ENCODE data around the gene COG1. TPM values are rescaled to one million over a fixed set of nuclear protein-coding genes. Genes with fewer than 3 reads are reported as not detected.

COG1 gene
- total RNA-seq, 1 experiment from 2014 or later, result 29.3 TPM

DNA sequence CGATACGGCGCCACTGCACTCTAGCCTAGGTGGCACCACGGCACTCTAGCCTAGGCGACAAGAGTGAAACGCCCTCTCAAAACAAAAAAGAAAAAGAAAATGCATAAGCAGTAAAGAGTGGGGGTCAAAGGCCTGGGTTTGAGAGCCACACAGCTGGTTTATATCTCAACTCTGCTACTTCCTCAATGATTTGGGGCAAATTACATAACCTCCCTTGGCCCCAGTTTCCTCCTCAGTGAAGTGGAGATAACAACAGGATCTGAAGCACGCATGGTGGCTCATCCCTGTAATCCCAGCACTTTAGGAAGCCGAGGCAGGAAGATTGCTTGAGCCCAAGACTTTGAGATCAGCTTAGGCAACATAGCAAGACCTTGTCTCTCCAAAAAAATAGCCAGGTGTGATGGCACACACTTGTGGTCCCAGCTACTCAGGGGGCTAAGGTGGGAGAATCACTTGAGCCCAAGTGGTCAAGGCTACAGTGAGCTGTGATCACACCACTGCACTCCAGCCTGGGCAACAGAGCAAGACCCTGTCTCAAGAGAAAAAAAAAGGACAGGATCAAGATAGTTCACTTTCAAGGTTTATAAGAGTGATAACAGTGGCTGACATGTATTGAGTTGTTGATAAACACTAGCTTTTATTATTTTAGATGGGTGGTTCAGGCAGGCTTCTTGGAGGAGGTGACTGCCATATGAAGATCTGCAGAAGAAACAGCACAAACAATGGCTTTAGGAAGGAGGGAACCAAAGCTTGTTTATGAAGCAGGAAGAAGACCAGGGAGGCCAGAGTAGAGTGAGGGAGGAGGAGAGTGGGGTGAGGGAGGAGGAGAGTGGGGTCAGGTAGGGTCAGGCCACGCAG lies 8.5 kb upstream of the COG1 start:
- DNase-seq (ENCODE audit: low read depth in 1 of 2, low spot score in 2 of 2), result no peak
- Histone ChIP-seq H3K36me3 (no peaks in the 10 kb centered on the region), H3K9me3 (replicated peaks) (no peaks in the 10 kb centered on the region), H3K27me3 (replicated peaks) (no peaks in the 10 kb centered on the region), H3K4me1 (replicated peaks) (no peaks in the 10 kb centered on the region), H3K4me3 (no peak overlapping the region), H3K27ac (no peak overlapping the region)

DNA sequence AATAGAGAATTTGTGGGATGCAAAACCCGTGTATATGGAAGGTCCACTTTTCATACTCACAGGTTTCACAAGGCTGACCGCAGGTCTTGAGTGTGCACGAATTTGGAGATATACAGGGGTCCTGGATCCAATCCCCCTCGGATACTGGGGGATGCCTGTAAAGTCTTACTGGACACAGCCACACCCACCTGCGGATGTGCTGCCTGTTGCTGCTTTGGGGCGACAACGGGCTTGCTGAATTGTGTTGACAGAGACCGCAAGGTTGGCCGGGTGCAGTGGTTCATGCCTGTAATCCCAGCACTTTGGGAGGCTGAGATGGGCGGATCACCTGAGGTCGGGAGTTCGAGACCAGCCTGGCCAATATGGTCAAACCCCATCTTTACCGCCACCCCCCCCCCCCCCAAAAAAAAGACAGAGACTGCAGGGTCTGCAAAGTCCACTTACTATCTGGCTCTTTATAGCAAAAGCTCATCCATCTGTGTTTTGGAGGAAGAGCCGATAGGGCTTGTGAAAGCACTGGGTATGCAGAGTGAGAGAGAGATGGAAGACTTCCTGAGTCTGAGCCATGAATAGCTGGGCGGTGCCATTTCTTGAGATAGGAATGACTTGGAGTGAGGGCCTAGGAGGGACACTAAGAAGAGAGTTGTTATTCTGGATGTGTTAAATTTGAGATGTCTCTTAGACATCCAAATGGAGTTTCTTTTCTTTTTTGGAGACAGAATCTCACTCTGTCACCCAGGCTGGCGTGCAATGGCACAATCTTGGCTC lies 6.4 kb upstream of the COG1 start:
- Histone ChIP-seq H3K4me1 (replicated peaks) (peaks cover 3% of the 10 kb centered on the region), H3K27me3 (replicated peaks) (no peaks in the 10 kb centered on the region), H3K27ac (no peak overlapping the region), H3K4me3 (no peak overlapping the region), H3K9me3 (replicated peaks) (no peaks in the 10 kb centered on the region), H3K36me3 (no peaks in the 10 kb centered on the region)
- no peak for DNase-seq (ENCODE audit: low read depth in 1 of 2, low spot score in 2 of 2)

DNA sequence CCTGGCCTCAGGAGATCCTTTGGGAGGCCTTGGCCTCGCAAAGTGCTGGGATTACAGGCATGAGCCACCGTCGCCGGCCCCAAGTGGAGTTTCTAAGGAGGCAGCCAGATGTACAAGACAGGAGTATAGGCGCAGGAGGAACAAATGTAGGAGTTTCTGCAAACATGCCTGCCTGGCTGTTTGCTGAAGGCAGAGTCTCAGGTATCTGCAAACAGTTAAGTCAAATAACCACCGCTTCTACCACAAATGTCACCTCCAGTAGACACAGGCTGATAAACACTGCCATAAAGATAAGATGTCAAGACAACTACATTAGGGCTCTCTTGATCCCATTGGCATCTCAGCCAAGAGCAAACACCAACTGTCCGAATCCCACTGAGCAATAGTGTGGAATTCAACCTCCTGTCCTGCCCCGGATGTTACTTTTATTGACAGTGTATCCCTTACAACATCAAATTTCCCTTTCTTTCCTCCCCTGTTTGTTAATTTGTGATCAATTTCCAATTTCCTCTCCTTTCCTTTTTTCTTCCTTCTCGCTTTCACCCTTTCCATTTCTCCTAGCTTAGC lies 5.6 kb upstream of the COG1 start:
- Histone ChIP-seq H3K9me3 (replicated peaks) (no peaks in the 10 kb centered on the region), H3K4me1 (replicated peaks) (peaks cover 8% of the 10 kb centered on the region), H3K4me3 (no peak overlapping the region), H3K27me3 (replicated peaks) (no peaks in the 10 kb centered on the region), H3K36me3 (peaks cover under 1% of the 10 kb centered on the region), H3K27ac (no peak overlapping the region)
- no peak for DNase-seq (ENCODE audit: low read depth in 1 of 2, low spot score in 2 of 2)

DNA sequence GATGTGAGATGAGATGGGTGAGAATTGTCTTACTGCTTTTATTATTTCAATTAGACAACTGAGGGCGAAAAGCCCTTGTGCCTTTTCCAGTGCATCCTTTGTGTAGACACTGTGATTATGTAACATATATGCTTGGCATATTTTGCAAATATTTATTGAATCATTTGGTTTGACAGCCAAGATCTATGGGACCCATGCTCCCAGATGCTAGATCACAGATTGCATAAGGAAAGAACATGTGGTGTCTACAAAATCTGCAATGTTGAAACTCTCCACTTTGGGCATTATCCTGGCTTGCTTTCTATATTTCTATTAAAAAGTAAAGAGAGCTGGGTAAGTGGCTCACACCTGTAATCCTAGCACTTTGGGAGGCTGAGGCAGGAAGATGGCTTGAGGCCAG lies 4.8 kb upstream of the COG1 start:
- DNase-seq (ENCODE audit: low read depth in 1 of 2, low spot score in 2 of 2), result no peak
- Histone ChIP-seq H3K9me3 (replicated peaks) (peaks cover 1% of the 10 kb centered on the region; the same call in 1 of the 2 replicates), H3K4me1 (replicated peaks) (peaks cover 8% of the 10 kb centered on the region), H3K27ac (no peak overlapping the region), H3K36me3 (peaks cover 5% of the 10 kb centered on the region), H3K27me3 (replicated peaks) (no peaks in the 10 kb centered on the region), H3K4me3 (no peak overlapping the region)

DNA sequence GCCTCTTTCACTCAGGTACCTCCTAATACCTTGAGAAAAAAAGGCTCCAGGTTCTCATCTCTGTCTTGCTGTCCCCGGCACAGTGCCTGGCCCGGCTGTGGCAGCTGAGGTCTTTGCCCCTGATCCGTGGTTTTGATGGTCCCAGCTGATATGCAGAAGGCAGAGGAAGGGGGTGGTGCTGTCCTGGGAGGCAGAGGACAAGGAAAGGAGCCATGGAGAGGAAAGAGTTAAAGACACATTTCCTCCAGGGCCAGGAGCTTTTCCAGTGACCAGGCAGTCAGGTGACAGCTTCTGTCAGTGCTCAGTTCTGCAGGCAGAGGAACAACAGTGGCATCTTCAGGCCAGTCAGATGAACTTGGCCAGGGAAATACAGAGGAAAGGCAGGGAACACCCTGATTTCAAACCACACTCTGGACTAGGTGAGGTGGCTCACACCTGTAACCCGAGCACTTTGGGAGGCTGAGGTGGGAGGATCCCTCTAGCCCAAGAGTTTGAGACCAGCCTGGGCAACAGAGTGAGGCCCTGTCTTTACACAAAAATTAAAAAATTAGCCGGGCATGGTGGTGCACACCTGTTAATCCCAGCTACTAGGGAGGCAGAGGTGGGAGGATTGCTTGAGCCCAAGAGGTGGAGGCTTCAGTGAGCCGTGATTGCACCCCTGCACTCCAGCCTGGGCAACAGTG lies 3.3 kb upstream of the COG1 start:
- Histone ChIP-seq H3K9me3 (replicated peaks) (peaks cover 4% of the 10 kb centered on the region; the same call in 1 of the 2 replicates), H3K27ac (no peak overlapping the region), H3K4me3 (no peak overlapping the region), H3K27me3 (replicated peaks) (no peaks in the 10 kb centered on the region), H3K36me3 (peaks cover 15% of the 10 kb centered on the region), H3K4me1 (replicated peaks) (peaks cover 18% of the 10 kb centered on the region)
- no peak for DNase-seq (ENCODE audit: low read depth in 1 of 2, low spot score in 2 of 2)

DNA sequence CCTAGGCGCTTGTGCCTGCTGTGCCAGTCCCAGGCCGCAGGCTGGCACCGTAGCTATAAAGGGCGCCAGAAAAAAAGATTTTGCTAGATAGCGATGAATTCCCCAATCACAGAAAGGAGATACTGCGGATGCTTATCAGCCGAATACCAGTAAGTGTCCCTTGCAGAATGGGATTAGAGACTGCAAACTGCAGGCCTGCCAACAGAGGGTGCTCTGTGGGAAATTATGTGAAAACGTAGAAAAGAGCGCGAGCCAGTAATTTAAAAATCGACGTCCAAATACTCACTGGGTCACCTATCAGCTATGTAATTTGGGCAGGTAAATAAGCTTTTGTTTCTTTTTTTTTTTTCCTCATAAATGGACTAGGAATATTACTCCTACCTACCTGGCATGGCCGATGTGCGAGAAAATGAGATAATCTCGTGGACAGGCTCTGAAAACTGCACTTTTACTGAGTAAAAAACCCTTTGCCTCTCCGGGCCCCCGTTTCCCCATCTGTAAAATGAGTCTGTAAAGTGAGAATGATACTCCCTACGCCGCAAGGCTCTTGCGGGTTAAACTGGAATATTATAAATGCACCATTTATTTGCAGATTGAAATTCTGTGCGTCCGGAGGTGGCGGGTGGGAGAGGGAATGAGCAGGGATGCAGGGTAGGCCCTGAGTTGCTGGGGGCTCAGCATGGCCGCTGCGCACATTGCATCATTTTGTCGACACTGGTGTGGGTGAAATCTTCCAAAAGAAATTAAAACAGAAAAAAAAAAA lies 1.2 kb upstream of the COG1 start:
- H3K36me3 ChIP-seq, result peaks cover 36% of the 10 kb centered on the region
- no peaks in the 10 kb centered on the region for H3K27me3 ChIP-seq (replicated peaks)
- H3K9me3 ChIP-seq (replicated peaks), result peaks cover 4% of the 10 kb centered on the region; the same call in 1 of the 2 replicates
- H3K27ac ChIP-seq, result peak overlapping the region; percentile 88
- DNase-seq (ENCODE audit: low read depth in 1 of 2, low spot score in 2 of 2), result peak; percentile 69 to 76
- peaks cover 33% of the 10 kb centered on the region for H3K4me1 ChIP-seq (replicated peaks)
- H3K4me3 ChIP-seq, result peak overlapping the region; percentile 96

DNA sequence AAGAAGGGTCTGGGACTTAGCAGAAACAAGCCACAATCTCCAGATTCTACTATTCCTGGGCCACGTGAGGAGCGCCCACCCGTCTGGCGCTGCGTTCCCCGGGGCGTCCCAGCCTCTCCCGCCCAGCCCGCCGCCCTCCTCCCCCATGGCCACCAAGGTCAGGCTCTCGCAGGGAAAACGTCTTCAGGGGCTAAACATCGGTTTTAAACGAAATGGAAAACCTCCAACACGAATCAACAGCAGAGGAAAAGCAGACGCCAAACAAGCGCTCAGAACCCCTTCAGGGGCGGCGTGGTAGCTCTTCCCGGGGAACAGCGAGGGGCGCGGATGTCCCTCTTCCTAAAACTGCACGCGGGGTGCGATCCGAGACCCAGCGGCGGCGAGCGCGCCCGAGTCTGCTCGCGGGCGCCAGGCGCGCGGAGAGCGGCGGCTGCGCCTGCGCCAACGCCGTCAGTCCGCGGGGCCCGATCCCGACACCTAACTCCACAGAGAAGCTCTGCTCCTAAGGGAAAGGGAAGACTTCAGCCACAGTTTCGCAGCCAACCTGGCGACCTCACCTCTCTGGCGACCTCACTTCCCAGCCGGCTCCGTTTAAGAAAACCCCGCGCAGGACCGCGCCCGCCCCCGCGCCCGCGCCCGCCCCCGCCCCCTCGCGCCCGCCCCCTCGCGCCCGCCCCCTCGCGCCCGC lies 505 bp upstream of the COG1 start:
- Histone ChIP-seq H3K4me3 (peak overlapping the region; percentile 96), H3K27me3 (replicated peaks) (no peaks in the 10 kb centered on the region), H3K27ac (peak overlapping the region; percentile 88), H3K4me1 (replicated peaks) (peaks cover 33% of the 10 kb centered on the region), H3K36me3 (peaks cover 43% of the 10 kb centered on the region), H3K9me3 (replicated peaks) (peaks cover 4% of the 10 kb centered on the region; the same call in 1 of the 2 replicates)
- peak; percentile 83 to 93 for DNase-seq (ENCODE audit: low read depth in 1 of 2, low spot score in 2 of 2)

DNA sequence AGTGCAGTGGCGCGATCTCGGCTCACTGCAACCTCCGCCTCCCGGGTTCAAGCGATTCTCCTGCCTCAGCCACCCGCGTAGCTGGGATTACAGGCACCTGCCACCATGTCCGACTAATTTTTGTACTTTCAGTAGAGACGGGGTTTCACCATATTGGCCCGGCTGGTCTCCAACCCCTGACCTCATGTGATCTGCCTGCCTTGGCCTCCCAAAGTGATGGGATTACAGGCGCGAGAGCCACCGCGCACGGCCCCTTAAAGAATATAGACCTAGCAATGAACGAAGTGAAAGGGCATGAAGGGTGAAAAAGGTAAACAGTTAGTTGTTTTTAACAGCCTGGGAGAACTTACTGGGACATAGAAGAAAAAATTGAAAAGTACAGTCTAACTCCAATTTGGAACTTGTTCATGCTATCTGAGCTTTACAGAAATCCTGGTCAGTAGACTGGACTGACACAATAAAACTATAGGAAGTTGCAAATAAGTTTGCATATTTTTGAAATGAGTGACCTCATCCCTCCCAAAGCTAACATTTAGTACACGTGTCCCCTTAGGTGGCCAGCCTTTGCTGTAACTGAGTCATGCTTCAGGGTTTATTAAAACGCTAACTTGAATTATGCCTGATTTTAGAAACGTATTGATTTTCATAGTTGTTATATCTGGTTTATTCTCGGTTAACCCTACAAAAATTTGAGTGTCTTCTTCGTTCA lies 1.8 kb downstream of the COG1 start:
- Histone ChIP-seq H3K4me1 (replicated peaks) (peaks cover 33% of the 10 kb centered on the region), H3K9me3 (replicated peaks) (peaks cover 4% of the 10 kb centered on the region; the same call in 1 of the 2 replicates), H3K36me3 (peaks cover 66% of the 10 kb centered on the region), H3K4me3 (no peak overlapping the region), H3K27ac (peak overlapping the region; percentile 26), H3K27me3 (replicated peaks) (no peaks in the 10 kb centered on the region)
- peak in 1 of 2 experiments; percentile 39 for DNase-seq (ENCODE audit: low read depth in 1 of 2, low spot score in 2 of 2)

DNA sequence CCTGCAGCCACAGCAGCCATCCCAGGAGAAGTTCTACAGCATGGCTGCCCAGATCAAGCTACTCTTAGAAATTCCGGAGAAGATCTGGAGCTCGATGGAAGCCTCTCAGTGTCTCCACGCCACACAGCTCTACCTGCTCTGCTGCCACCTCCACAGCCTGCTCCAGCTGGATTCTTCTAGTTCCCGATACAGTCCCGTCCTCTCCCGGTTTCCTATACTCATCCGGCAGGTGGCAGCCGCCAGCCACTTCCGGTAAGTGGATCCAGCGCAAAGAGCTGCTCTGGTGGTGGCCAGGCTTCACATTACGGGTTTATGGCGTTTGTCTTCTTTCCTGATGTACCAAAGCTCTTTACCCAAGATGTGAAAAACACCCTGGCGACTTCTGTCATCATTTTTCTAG lies 3.6 kb downstream of the COG1 start:
- peak; percentile 60 to 79 for DNase-seq (ENCODE audit: low read depth in 1 of 2, low spot score in 2 of 2)

DNA sequence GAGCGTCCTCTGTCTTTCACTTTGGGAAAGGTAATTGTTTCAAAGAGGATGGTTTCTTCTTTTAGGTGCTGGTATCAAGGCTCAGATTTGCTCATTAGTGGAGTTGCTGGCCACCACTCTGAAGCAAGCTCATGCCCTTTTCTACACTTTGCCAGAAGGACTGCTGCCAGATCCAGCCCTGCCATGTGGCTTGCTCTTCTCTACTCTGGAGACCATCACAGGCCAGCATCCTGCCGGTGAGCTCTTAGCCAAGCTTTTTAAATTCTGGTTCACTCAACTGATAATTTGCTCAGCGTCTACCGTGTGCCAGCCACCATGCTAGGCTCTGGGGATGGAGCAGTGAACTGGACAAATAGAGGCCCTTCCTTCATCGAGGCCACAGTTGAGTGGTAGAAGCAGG lies 4.3 kb downstream of the COG1 start:
- DNase-seq (ENCODE audit: low read depth in 1 of 2, low spot score in 2 of 2), result no peak
- Histone ChIP-seq H3K36me3 (peaks cover 91% of the 10 kb centered on the region), H3K27me3 (replicated peaks) (no peaks in the 10 kb centered on the region), H3K27ac (no peak overlapping the region), H3K9me3 (replicated peaks) (peaks cover 4% of the 10 kb centered on the region; the same call in 1 of the 2 replicates), H3K4me1 (replicated peaks) (peaks cover 25% of the 10 kb centered on the region), H3K4me3 (no peak overlapping the region)

More for the DNA sequence above, 3.6 kb downstream of the COG1 start:
- H3K9me3 ChIP-seq (replicated peaks), result peaks cover 4% of the 10 kb centered on the region; the same call in 1 of the 2 replicates
- H3K27me3 ChIP-seq (replicated peaks), result no peaks in the 10 kb centered on the region
- H3K4me3 ChIP-seq, result no peak overlapping the region
- H3K36me3 ChIP-seq, result peaks cover 85% of the 10 kb centered on the region
- H3K27ac ChIP-seq, result no peak overlapping the region
- peaks cover 30% of the 10 kb centered on the region for H3K4me1 ChIP-seq (replicated peaks)

DNA sequence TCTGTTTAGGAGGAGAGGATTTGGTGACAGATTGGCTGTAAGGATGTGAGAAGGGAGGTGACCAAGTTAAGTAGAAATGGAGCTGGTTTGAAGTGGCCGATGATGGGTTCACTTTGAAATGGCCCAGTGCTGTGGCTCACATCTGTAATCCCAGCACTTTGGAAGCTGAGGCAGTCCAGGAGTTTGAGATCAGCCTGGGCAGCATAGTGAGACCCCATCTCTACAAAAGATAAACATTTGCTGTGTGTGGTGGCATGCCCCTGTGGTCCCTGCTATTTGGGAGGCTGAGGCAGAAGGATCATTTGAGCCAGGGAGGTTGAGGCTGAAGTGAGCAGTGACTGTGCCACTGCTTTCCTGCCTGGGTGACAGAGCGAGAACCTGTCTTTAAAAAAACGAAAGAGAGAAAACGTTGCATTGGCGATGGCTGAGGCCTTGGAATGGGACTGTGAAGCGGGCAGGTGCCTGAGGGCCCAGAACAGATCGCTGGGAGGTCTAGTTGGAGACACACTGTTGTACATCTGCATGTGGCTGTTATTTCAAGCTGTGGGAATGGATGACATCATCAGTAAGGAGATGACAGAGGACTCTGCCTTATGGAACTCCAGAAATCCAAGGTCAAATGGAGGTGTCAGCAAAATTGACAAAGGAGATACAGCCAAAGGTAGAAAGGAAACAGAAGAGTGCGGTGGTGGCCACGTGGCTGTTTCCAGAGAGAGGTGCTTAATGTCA lies 5.5 kb downstream of the COG1 start:
- Histone ChIP-seq H3K36me3 (peaks cover 96% of the 10 kb centered on the region), H3K9me3 (replicated peaks) (no peaks in the 10 kb centered on the region)

More for the DNA sequence above, 5.5 kb downstream of the COG1 start:
- Histone ChIP-seq H3K27ac (no peak overlapping the region), H3K4me1 (replicated peaks) (peaks cover 31% of the 10 kb centered on the region), H3K27me3 (replicated peaks) (no peaks in the 10 kb centered on the region), H3K4me3 (no peak overlapping the region)
- DNase-seq (ENCODE audit: low read depth in 1 of 2, low spot score in 2 of 2), result no peak

Data from SJSA1 (cell line).